Ramos (cell line): ENCODE measurements around the gene GALNT17.

Experiments used
- in situ Hi-C: fragments of 300-500 bp; cut with MboI; formaldehyde crosslinking; loops from one replicate; pipeline ENCODE4 v1.14.3; 2022; ENCODE audit warnings: low sequenced_read_pairs; ENCODE audit not compliant: unreplicated experiment

The GALNT17 gene

GRCh38 chr7:71649812-71650211, 517.9 kb downstream of the GALNT17 start:
- in situ Hi-C loops, result no loop called here

- in situ Hi-C loops, result no loop called here
Measured at GRCh38 chr7:71650653-71651337, 518.9 kb downstream of the GALNT17 start.

DNA sequence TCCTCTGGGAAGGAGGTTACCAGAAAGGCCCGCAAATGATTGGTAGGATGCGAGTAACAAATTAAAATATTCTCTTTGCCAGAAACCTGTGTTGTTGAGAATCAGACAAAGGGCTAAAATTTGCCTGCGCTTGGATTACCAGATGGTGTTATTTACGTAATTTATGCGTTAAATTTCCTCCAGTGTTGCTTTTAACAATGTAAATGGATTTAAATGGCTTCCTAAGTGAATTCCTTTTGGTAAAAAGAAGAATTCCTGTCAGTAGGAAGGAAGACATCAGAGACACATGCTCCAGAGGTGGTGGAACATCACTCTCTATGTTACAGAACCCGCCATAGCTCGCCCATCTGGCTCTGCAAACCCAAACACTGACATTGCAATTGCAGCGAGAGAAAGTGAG, 520.6 kb downstream of the GALNT17 start:
- in situ Hi-C loops, result no loop called here

DNA sequence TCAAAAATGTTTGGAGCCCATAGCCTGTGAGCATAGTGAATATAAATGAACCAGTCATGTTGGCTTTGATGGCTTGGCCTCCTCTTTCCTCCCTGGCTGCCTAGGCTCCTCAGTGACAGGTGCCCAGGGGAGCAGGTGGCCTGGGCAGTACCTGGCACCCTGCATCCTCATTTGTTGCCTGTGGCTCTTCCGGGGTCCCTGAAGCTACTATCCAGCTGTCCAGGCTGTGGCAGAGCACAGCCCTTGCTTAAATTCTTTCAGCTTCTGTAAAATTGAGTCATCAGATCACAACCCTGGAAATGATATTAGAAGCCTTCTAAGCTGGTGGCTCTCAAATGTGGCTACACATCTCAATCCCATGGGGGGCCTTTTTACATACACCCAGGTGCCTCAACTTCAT, 525.4 kb downstream of the GALNT17 start:
- in situ Hi-C loops, result no loop called here

DNA sequence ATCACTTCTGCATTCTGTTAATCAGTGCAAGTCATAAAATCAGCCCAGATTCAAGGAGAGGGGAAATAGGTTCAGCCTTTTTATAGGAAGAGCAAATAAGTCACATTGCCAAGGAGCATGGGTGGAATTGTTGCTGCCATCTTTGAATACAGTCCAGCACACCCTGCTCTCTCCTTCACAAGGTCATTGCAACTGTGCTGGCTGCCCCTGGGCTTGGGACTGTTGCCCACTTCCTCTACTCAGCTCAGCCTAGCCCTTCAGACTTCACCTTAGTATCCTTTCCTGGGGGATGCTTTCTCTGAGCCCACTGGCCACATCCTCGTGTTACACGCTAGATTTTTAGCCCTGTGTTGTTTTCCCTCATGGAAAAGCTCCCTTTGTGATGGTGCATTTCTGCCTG, 527.7 kb downstream of the GALNT17 start:
- in situ Hi-C loops, result no loop called here

GRCh38 chr7:71661671-71662224, 529.8 kb downstream of the GALNT17 start:
- in situ Hi-C loops, result no loop called here

DNA sequence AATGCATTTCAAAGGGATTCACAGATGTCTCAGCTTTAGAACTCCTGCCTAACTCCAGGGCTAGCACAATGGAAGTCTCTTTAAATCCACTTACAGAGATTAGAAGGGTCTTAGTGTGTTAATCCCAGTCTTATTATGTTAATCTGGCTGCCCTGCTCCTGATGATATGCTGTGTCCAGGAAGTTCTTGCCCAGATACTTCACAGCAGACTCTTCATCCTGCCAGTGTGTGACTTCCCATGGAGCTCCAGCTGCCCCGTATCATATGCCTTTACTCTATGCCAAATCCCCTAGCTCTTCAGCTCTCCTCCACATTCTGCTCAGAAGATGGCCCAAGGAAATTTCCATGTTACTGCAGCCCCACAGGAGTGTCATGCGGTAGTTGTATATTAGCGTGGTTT, 533.8 kb downstream of the GALNT17 start:
- in situ Hi-C loops, result no loop called here

DNA sequence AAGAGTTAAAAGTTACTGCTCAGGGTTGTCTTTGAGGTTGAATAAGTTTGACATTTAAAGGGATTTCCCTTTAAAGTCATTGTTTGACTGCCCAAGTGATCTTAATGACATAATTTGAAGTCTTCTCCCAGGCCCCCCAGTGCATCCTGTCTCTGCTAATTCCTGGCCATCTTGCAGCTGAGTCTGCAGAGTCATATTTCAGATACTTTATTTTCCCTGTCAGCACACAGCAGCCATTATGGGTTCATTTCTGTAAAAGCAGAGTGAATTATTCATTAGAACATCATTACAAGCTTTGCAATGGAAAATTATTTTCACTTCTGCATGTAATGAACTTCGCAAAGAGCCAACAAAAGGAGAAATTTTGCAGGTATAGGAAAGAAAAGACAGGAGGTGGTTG, 536.6 kb downstream of the GALNT17 start:
- in situ Hi-C loops, result no loop called here

GRCh38 chr7:71679480-71679879, 547.5 kb downstream of the GALNT17 start:
- in situ Hi-C loops, result no loop called here

DNA sequence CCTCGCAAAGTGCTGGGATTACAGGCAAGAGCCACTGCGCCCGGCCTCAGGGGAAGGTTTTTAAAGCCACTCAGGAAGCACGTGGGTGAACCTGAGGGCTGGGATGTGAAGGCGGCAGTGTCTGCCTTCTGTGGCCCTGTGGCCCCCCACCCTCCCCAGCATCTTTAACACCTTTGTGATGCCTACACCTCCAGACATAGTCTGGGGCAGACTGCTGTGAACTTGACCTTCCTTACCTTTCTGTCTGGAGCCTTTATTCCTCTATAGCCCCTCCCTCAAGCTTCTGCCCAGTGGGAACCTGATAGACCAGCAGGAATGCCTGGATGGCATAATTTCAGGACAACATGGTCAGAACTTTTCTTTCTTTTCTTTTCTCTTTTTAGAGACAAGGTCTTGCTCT, 550.2 kb downstream of the GALNT17 start:
- in situ Hi-C loops, result no loop called here

DNA sequence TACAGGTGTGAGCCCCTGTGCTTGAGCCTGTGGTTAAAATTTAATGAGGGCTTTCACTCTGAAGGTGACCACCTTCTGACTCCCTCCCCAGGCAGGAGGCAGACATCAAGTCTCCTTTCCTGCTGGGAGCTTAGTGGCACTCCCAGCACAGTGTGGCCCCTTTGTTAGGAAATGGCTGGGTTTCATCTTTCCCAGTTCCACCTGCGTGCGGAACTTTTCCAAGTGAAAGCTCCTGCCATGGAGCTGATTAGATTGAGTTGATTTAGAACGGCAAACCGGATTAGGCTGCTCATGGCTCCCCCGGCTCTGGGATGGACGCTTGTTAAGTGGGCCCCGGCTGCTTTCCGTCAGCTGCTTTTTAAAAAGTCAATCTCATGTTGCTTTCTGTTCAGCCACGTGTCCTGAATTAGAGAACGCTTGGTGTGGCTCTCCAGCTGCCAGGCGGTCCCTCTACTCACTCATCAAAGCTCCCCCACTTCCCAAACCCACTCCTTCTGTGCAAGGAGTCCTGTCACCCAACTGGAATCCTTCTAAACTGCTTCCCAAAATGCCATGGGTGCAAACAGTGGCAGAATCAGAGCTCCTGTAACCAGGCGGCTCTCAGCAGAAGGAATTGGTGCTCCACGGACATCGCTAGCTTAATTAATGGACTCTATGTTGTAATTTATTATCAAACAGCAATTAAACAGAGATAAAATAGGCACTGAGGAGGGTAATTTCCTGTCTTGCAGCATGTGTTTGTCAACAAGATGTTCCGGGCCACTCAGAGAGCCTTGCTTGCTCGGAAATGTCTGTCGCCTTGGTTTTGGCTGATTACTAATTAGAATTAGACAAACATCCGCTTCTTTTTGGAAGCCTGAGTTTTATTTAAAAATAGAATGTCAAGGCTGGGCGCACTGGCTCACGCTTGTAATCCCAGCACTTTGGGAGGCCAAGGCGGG, 551.2 kb downstream of the GALNT17 start:
- in situ Hi-C loops, result no loop called here

DNA sequence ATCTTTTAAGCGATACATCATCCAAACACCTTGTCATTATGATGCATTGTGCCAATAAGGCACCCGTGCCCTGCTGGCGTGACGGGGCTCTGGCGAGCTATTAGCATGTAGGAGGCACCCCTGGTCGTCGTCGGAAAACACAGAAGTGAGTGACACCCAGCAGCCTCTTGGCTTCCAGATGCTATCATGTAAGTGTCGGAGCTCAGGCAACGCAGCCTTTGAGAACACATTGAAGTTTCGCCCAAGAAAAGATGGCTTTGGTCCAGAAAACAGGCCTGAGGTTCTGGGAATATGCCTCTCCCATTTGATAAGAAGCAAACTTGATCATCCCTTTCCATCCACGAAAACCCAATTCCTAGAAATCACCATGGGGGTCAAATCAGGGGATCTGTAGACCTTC, 555.3 kb downstream of the GALNT17 start:
- in situ Hi-C loops, result no loop called here

DNA sequence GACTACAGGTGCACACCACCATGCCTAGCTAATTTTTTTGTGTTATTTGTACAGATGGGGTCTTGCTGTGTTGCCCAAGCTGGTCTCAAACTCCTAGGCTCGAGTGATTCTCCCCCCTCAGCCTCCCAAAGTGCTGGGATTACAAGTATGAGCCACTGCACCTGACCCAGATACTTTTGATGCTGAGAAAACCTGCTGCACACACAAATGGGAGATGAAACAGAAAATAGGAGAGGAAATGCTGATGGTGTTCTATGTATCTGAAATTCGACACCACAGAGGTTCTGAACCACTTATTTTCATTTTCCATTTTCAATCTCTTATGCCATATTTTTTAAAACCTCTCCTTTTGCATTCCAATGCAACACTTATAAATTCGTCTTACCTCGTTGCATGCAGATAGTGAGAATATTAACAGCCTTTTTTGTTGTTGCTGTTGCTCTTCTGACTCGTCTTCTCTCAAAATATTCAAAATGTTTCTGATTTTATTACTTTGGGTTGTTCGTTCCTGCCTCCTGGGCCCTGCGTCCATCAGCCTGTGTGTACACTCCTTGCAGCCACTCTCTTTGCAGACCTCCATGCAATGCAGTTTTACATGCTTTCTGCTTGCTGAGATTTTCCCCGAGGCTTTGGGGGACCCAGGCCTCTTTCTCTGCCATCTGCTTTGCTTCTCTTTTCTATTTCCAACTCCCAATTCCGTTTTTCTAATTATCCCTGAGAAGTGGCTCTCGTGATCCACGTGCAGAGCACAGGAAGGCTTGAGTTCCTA, 556.1 kb downstream of the GALNT17 start:
- in situ Hi-C loops, result no loop called here

- in situ Hi-C loops, result no loop called here
Measured at GRCh38 chr7:71691538-71691937, 559.6 kb downstream of the GALNT17 start.

GRCh38 chr7:71694665-71695064, 562.7 kb downstream of the GALNT17 start:
- in situ Hi-C loops, result no loop called here

- in situ Hi-C loops, result no loop called here
Measured at GRCh38 chr7:71695186-71695585, 563.2 kb downstream of the GALNT17 start.

DNA sequence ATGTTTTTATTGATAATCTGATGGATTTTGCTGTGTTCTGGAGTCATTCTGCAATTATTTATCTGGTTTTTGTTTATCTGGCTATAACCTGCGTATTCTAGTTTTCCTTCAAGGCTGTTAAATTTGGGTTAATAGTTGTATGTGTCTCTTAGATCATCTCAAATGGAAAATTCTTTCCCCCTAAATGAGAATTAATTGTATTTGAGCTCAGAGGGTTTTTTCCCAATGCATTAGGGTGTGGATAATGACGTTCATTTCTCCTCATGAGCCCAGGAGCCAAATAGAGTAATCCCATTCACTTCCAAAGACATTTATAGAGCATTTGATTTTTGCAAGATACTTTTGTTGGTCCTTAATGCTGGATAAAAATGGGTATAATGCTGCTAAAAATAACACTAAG, 564.6 kb downstream of the GALNT17 start:
- in situ Hi-C loops, result no loop called here

DNA sequence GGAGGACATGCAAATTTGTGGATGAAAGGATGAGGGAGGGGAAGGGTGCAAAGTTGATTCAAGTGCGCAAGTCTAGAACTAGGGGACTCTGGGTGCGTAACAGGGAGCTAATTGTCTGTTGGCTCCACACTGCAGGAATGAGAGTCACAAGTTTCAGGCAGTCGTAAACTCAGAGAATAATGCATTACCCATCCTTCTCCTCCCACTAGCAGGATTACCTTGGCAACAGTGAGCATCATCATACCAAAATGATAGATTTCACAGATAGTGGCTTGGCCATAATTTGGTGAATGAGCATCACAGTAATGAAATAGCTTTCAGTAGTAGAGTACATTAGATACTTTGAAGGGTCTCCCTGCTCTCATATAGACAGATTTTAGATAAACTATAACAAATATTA, 565.5 kb downstream of the GALNT17 start:
- in situ Hi-C loops, result no loop called here

DNA sequence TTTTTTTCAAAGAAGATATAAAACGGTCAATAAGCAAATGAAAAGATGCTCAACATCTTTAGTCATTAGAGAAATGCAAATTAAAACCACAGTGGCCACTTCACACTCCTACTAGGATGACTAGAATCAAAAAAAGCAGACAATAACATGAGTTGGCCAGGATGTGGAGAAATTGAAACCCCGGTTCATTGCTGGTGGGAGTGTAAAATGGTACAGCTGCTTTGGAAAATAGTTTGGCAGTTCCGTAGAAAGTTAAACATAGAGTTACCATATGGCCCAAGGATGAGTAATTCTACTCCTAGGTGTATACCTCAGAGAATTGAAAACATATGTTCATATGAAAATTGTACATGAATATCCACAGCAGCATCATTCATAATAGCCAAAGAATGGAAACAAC, 573.3 kb downstream of the GALNT17 start:
- in situ Hi-C loops, result no loop called here

DNA sequence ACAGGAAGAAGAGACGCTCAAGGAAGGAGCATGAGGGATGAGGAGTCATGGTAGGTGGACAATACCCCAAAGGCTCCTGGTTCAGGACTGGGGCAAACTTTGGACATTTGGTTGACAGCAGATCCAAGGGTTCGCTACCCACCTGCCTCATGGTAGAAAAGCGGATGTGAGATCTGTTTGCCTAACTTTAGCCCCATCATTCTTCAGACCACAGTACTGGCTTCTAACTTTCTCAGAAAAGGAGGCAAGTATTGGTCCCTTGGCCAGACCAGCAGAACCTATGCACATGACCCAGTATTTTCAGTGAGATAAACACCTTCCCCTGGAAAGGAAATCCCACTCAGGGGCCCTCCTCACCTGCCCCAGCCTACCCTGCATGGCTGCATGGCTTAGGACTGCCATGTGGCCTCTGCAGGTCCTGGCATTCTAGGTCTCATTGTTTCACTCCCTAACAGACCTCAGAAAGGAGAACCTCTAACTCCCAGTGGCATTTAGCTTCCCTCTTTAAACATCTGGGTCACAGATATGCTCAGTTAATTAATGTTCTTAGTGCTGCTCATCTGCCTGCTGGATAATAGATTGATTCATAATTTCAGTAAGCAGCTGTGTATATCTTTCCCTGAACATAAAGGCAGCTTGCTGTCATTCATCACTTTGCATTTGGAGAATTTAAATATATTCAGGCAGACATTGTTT, 574.1 kb downstream of the GALNT17 start:
- in situ Hi-C loops, result no loop called here
